ENCODE data around the gene IGLL5. TPM values are rescaled to one million over a fixed set of nuclear protein-coding genes. Genes with fewer than 3 reads are reported as not detected.

Gene IGLL5
- total and polyA plus RNA-seq, 9 of the 15 experiments (the other 6 are each of a cell fraction or from before 2014, with no cell fraction given), result not detected

DNA sequence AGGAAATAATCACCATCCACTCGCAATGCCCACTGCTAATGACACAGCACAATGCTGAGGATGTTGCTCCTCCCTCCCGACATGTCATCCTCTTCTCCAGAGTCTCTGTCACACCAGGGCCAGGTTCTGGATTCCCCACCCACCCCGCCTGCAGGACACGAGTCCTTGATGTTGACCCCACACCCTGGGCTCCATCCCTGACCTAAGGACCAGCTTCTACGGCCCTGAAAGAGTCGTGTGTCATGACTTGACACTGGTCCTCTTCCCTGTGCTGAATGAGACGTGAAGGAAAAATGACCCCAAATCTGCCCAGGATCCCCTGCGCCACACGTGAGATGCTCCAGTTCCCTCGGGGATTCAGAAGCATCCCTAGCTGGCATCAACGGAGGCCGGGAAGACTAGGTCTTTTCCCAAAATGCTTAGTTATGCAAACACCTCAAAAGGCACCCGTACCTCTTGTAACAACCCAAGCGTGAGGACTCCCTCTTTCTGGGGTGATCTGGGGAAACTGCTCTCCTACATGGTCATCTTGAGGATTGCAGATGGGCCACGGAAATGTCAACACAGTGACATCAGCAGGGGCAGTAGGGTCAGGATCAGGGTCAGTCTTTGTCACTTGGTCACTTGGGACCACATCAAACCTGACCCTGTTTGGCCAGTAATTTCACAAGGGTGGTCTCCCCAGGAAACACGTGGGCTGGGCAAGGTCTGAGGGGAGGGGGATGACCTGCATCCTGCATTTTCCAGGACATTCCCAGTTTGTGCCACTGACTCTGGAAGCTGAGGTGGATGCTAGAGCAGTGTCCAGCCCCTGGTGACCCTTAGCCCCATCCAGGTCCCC is 42.0 kb downstream of the IGLL5 start (continued):
- TF ChIP-seq, protein P1, sequence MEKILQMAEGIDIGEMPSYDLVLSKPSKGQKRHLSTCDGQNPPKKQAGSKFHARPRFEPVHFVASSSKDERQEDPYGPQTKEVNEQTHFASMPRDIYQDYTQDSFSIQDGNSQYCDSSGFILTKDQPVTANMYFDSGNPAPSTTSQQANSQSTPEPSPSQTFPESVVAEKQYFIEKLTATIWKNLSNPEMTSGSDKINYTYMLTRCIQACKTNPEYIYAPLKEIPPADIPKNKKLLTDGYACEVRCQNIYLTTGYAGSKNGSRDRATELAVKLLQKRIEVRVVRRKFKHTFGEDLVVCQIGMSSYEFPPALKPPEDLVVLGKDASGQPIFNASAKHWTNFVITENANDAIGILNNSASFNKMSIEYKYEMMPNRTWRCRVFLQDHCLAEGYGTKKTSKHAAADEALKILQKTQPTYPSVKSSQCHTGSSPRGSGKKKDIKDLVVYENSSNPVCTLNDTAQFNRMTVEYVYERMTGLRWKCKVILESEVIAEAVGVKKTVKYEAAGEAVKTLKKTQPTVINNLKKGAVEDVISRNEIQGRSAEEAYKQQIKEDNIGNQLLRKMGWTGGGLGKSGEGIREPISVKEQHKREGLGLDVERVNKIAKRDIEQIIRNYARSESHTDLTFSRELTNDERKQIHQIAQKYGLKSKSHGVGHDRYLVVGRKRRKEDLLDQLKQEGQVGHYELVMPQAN (IDR thresholded peaks at IDR 0.05; ENCODE audit: borderline replicate concordance), result no peak
- TF ChIP-seq SPI1 (IDR thresholded peaks at IDR 0.05; ENCODE audit: borderline replicate concordance, low read depth, low read length) (0 out of 2 replicates have a peak, but pooled peaks have one; percentile 23), MIER1 (IDR thresholded peaks at IDR 0.05; ENCODE audit: low read depth) (no peak), GTF2F1 (IDR thresholded peaks at IDR 0.05; ENCODE audit: low read depth, low read length) (peak; percentile 71), POLR2B (IDR thresholded peaks at IDR 0.05; ENCODE audit: low read depth, partially characterized antibody) (no peak), MAFK (IDR thresholded peaks at IDR 0.05; ENCODE audit: low read length) (peak; percentile 65), CC2D1A (IDR thresholded peaks at IDR 0.05) (no peak), CHD2 (IDR thresholded peaks at IDR 0.05; ENCODE audit: low read depth, low read length) (no peak), DDX20 (tag; IDR thresholded peaks at IDR 0.05; ENCODE audit: low read depth) (no peak), BHLHE40 (IDR thresholded peaks at IDR 0.05; ENCODE audit: low read length) (peak; percentile 58; the same call in 1 of the 2 replicates), ZNF3 (CRISPR knock-in tag; IDR thresholded peaks at IDR 0.05) (no peak), HDAC3 (IDR thresholded peaks at IDR 0.05; ENCODE audit: borderline replicate concordance, partially characterized antibody) (no peak)
- TF ChIP-seq, protein P2, sequence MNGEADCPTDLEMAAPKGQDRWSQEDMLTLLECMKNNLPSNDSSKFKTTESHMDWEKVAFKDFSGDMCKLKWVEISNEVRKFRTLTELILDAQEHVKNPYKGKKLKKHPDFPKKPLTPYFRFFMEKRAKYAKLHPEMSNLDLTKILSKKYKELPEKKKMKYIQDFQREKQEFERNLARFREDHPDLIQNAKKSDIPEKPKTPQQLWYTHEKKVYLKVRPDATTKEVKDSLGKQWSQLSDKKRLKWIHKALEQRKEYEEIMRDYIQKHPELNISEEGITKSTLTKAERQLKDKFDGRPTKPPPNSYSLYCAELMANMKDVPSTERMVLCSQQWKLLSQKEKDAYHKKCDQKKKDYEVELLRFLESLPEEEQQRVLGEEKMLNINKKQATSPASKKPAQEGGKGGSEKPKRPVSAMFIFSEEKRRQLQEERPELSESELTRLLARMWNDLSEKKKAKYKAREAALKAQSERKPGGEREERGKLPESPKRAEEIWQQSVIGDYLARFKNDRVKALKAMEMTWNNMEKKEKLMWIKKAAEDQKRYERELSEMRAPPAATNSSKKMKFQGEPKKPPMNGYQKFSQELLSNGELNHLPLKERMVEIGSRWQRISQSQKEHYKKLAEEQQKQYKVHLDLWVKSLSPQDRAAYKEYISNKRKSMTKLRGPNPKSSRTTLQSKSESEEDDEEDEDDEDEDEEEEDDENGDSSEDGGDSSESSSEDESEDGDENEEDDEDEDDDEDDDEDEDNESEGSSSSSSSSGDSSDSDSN (IDR thresholded peaks at IDR 0.05; ENCODE audit: borderline replicate concordance in 1 of 2, low read depth in 2 of 2, low read length in 2 of 2), result no peak
- TF ChIP-seq, protein P3, sequence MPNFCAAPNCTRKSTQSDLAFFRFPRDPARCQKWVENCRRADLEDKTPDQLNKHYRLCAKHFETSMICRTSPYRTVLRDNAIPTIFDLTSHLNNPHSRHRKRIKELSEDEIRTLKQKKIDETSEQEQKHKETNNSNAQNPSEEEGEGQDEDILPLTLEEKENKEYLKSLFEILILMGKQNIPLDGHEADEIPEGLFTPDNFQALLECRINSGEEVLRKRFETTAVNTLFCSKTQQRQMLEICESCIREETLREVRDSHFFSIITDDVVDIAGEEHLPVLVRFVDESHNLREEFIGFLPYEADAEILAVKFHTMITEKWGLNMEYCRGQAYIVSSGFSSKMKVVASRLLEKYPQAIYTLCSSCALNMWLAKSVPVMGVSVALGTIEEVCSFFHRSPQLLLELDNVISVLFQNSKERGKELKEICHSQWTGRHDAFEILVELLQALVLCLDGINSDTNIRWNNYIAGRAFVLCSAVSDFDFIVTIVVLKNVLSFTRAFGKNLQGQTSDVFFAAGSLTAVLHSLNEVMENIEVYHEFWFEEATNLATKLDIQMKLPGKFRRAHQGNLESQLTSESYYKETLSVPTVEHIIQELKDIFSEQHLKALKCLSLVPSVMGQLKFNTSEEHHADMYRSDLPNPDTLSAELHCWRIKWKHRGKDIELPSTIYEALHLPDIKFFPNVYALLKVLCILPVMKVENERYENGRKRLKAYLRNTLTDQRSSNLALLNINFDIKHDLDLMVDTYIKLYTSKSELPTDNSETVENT (CRISPR knock-in tag; IDR thresholded peaks at IDR 0.05), result no peak
- TF ChIP-seq, protein P4, sequence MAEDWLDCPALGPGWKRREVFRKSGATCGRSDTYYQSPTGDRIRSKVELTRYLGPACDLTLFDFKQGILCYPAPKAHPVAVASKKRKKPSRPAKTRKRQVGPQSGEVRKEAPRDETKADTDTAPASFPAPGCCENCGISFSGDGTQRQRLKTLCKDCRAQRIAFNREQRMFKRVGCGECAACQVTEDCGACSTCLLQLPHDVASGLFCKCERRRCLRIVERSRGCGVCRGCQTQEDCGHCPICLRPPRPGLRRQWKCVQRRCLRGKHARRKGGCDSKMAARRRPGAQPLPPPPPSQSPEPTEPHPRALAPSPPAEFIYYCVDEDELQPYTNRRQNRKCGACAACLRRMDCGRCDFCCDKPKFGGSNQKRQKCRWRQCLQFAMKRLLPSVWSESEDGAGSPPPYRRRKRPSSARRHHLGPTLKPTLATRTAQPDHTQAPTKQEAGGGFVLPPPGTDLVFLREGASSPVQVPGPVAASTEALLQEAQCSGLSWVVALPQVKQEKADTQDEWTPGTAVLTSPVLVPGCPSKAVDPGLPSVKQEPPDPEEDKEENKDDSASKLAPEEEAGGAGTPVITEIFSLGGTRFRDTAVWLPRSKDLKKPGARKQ (CRISPR knock-in tag; IDR thresholded peaks at IDR 0.05), result no peak

Measured in K562 (cell line).